ENCODE measurements around the gene CCDC124.
"Not testable (repeated sequence)": the region's sequence is repeated elsewhere in the genome, so short reads cannot be mapped to it uniquely, and the experiment has no call there.

CCDC124 gene

DNA sequence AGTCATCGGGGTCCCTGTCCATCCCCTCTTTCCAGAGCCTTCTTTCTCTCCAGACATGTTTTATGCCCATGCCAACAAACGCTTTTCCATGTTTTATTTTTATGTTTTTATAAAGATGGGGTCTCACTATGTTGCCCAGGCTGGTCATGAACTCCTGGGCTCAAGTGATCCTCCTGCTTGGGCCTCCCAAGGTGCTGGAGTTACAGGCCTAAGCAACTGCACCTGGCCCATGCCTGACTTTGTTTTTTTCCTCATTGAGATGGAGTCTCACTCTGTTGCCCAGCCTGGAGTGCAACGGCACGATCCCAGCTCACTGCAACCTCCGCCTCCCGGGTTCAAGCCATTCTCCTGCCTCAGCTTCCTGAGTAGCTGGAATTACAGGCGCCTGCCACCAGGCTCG, 53.8 kb downstream of the CCDC124 start:
- not testable (repeated sequence) for DNase-seq (ENCODE audit: low read depth in 3 of 3)

DNA sequence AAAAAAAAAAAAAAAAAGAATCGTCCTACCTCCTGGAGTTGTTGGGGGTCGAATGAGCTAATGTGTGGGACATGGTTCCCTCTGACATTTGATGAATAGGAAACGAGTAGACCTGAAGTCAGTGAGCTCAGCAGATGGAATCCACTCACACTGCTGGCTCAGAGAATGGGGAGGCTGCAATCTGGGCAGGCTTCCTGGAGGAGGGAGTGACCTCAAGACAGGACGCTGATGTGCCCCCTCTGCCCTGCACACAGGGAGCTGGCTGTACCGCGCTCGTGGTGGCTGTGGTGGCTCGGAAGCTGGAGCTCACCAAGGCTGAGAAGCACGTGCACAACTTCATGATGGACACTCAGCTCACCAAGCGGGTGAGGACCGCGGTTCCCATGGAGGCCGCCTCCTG, 55.3 kb downstream of the CCDC124 start:
- no peak for DNase-seq (ENCODE audit: low read depth in 3 of 3)

DNA sequence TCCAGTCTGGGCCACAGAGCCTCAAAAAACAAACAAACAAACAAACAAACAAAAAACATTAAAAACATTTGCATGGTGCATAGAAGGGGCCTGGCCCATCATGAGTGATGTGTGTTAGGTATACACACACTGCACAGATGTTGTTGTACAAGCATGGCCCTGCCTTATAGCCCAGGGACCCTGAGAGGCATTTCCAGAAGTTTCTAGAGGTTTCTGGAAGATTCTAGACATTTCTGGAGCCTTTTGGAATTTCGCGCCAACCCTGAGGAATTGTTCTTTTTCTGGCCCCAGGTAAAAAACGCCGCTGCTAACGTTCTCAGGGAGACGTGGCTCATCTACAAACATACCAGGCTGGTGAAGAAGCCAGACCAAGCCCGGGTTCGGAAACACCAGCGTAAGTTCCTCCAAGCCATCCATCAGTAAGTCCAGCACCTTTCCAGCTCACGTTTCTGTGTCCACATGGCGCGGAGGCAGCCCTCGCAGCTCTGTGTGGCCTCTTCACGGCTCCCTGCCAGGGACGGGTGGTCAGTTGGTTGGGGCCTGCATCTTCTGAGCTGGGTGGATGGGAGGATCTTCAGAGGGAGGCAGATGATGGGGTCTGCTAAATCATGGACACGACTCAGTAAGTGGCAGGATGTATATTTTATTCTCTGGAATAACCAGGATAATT, 56.7 kb downstream of the CCDC124 start:
- no peak for DNase-seq (ENCODE audit: low read depth in 3 of 3)

DNA sequence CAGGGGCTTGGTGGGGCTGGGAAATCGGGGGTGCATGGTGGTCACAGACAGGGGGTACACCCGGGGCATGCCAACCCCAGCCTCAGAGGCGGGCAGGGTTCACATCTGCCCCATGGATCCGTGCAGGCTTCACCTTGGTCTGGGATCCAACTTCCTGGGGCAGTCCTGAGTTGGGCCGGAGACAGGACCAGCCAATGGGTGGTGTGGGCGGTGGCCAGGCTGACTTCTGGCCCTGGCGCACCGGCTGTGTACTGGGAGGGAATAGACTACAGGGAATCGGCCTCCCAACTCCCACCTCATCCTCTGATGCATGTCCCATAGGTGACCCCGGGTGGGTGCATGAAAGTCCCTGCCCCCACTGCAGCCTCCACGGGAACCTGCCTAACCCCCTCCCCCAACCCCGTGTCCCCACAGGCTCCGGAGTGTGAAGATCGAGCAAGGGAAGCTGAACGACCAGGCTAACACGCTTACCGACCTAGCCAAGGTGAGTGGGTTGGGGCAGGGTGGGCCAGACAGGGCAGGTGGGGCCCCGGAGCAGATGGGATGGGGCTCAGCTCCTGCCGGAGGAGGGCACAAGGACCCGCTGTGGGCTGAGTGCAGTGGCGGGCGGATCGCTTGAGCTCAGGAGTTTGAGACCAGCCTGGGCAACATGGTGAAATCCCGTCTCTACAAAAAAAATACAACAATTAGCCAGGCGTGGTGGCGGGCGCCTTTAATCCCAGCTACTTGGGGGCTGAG, 60.4 kb downstream of the CCDC124 start:
- no peak for DNase-seq (ENCODE audit: low read depth in 3 of 3)
